Fibroblast of lung (primary cell): ENCODE measurements around the gene GPSM1. TPM values are rescaled to one million over a fixed set of nuclear protein-coding genes. Genes with fewer than 3 reads are reported as not detected.

ENCODE experiments used
- DNase-seq, 2 donors: peaks; one replicate each; pipeline versions ENCODE4 v3.0.0 to v3.0.0-alpha.2; 2010; ENCODE audit warnings: low read depth in 2 of 2
- H2AFZ ChIP-seq: 2 replicates; pipeline ENCODE4 v1.5.1; 2012; ENCODE audit warnings: low read length, control low read depth, inconsistent platforms
- H3K27ac ChIP-seq: 2 replicates; pipeline ENCODE4 v1.5.1; 2011; ENCODE audit warnings: low read length, control low read depth; ENCODE audit not compliant: insufficient read depth
- H3K27me3 ChIP-seq: 2 replicates; pipeline ENCODE4 v1.5.1; 2011; ENCODE audit warnings: mild to moderate bottlenecking, low read length; ENCODE audit not compliant: control insufficient read depth, insufficient read depth
- H3K36me3 ChIP-seq: 2 replicates; pipeline ENCODE4 v1.5.1; 2011; ENCODE audit warnings: low read length; ENCODE audit not compliant: control insufficient read depth, insufficient read depth
- H3K4me1 ChIP-seq: 2 replicates; pipeline ENCODE4 v1.5.1; 2011; ENCODE audit warnings: low read length; ENCODE audit not compliant: control insufficient read depth, insufficient read depth; ENCODE audit errors: extremely low read depth
- H3K4me2 ChIP-seq: 2 replicates; pipeline ENCODE4 v1.5.1; 2011; ENCODE audit warnings: low read length, control low read depth; ENCODE audit not compliant: insufficient read depth; ENCODE audit errors: extremely low read depth
- H3K4me3 ChIP-seq, 4 experiments: fragments of 200-600 bp in 1 of 4; sonication (generic) in 1 of 4; replicated peaks in 1 of 4; 2 replicates each; pipeline ENCODE4 v1.5.1; 2011 to 2016; ENCODE audit warnings: low read length in 4 of 4, low read depth in 3 of 4, mild to moderate bottlenecking in 3 of 4, control low read depth in 2 of 4, inconsistent platforms in 1 of 4, mixed read lengths in 1 of 4; ENCODE audit not compliant: insufficient read depth in 1 of 4; ENCODE audit errors: control extremely low read depth in 1 of 4
- H3K79me2 ChIP-seq: 2 replicates; pipeline ENCODE4 v1.5.1; 2012; ENCODE audit warnings: mild to moderate bottlenecking, low read length, inconsistent platforms; ENCODE audit not compliant: control insufficient read depth, insufficient read depth
- H3K9ac ChIP-seq: 2 replicates; pipeline ENCODE4 v1.5.1; 2011; ENCODE audit warnings: mild to moderate bottlenecking, low read length, control low read depth; ENCODE audit not compliant: insufficient read depth
- H3K9me3 ChIP-seq: 2 replicates; pipeline ENCODE4 v1.5.1; 2012; ENCODE audit warnings: low read depth, low read length; ENCODE audit not compliant: control insufficient read depth, insufficient read depth
- H4K20me1 ChIP-seq: 2 replicates; pipeline ENCODE4 v1.5.1; 2011; ENCODE audit warnings: low read length; ENCODE audit not compliant: control insufficient read depth, insufficient read depth; ENCODE audit errors: extremely low read depth
- EZH2 ChIP-seq: IDR thresholded peaks from 2 replicates; pipeline ENCODE4 v1.5.1; 2012; ENCODE audit warnings: low read length, control low read depth, mild to moderate bottlenecking; ENCODE audit errors: missing control alignments
- polyA plus RNA-seq, 2 donors: library from polyadenylated mRNA; depleted of rRNA in 1 of 2; stranded (reverse) in 1 of 2; unstranded in 1 of 2; fragments of >200 nt; gene quantifications; 2 replicates each; pipeline ENCODE4 v1.2.1, GENCODE V29; 2011 to 2012; ENCODE audit warnings: missing spikeins in 1 of 2
- total RNA-seq: library from RNA; depleted of rRNA; stranded (reverse); fragments of >200 nt; gene quantifications from 2 replicates; pipeline ENCODE4 v1.2.1, GENCODE V29; 2014
- TF ChIP-seq, protein P1 (sequence below), 2 donors: IDR thresholded peaks in 1 of 2; conservative IDR thresholded peaks in 1 of 2; 1 replicate in 1 of 2; 2 replicates in 1 of 2; pipeline ENCODE4 v1.5.1; 2011 to 2012; ENCODE audit warnings: low read length in 2 of 2, control low read depth in 1 of 2, inconsistent platforms in 1 of 2, low read depth in 1 of 2, mild to moderate bottlenecking in 1 of 2

GPSM1 gene
- total and polyA plus RNA-seq, 2 donors (not counting 1 experiment from before 2014, with no cell fraction given), result 15.8 to 60.3 TPM

DNA sequence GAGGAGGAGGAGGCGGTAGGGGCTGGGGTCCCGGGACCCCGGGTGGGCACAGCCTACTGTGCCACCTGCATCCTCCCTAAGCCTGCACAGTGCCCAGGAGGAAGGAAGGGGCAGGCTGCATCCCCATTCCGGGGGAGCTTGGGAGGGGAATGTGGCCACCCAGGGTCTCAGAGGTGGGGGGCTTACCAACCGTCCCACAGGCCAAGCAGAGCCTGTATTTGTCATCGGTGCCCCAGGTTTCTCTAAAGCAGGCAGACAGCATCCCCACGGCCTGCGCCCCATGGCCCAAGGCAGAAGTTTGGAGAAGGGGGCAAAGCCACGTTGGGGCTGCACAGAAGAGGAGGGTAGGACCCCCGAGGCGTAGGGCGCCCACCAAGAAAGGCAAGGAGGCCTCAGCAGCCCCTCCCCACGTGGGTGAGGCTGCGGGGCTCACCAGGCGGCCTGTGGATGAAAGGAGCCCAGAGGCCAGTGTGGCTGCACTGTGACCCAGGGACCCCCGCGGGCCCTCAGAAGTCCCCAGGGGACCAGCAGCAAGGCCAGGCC is 507 bp upstream of the GPSM1 start:
- H3K4me3 ChIP-seq, result peak overlapping the region in 2 of 4 experiments; percentile 21 to 38
- TF ChIP-seq EZH2, result no peak
- TF ChIP-seq, protein P1, sequence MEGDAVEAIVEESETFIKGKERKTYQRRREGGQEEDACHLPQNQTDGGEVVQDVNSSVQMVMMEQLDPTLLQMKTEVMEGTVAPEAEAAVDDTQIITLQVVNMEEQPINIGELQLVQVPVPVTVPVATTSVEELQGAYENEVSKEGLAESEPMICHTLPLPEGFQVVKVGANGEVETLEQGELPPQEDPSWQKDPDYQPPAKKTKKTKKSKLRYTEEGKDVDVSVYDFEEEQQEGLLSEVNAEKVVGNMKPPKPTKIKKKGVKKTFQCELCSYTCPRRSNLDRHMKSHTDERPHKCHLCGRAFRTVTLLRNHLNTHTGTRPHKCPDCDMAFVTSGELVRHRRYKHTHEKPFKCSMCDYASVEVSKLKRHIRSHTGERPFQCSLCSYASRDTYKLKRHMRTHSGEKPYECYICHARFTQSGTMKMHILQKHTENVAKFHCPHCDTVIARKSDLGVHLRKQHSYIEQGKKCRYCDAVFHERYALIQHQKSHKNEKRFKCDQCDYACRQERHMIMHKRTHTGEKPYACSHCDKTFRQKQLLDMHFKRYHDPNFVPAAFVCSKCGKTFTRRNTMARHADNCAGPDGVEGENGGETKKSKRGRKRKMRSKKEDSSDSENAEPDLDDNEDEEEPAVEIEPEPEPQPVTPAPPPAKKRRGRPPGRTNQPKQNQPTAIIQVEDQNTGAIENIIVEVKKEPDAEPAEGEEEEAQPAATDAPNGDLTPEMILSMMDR (conservative IDR thresholded peaks at IDR 0.05 in 1 of 2, IDR thresholded peaks at IDR 0.05 in 1 of 2; ENCODE audit: low read depth in 1 of 2, low read length in 2 of 2), result no peak
- peak overlapping the region; percentile 44 for H3K4me2 ChIP-seq
- no peak overlapping the region for H2AFZ ChIP-seq
- peak overlapping the region; percentile 80 for H3K27ac ChIP-seq
- no peaks in the 10 kb centered on the region for H3K9me3 ChIP-seq
- peak overlapping the region; percentile 61 for H3K9ac ChIP-seq
- no peaks in the 10 kb centered on the region for H3K27me3 ChIP-seq
- H3K36me3 ChIP-seq, result peaks cover 2% of the 10 kb centered on the region
- peak in 1 of 2 donors; percentile 52 for DNase-seq
- peaks cover 40% of the 10 kb centered on the region for H3K79me2 ChIP-seq
- H4K20me1 ChIP-seq, result no peaks in the 10 kb centered on the region
- peaks cover 27% of the 10 kb centered on the region for H3K4me1 ChIP-seq

DNA sequence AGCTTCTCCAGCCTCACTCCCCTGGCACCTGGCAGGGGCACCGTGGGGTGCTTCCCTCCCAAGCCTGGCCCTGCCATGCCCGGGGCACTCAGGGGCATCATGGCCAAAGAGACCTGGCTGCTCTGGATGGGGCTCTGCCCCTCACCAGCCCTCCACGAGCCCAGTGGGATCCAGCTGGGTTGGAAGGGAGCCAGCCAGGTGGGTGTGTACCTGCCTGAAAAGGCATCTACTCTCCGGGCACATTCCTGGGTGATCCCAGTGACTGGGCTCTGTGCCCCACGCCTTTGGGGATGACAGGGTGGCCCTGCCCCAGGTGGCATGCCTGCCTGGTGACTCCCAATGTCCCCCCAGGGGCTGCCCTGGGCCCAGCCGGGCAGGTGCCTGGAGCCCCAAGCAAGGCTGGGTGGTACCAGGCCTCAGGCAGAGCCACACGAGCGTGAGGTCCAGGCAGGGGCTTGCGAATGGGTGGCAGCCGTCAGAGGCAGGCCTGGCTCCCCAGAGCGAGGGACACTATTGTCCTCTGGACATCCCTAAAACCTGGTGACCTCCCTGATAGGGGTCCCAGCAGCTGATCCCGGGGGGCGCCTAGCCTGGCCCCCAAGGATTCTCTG is 777 bp downstream of the GPSM1 start:
- no peak overlapping the region for H2AFZ ChIP-seq
- no peaks in the 10 kb centered on the region for H4K20me1 ChIP-seq
- H3K27me3 ChIP-seq, result no peaks in the 10 kb centered on the region
- TF ChIP-seq, protein P1 (conservative IDR thresholded peaks at IDR 0.05 in 1 of 2, IDR thresholded peaks at IDR 0.05 in 1 of 2; ENCODE audit: low read depth in 1 of 2, low read length in 2 of 2), result no peak
- no peak for TF ChIP-seq EZH2
- H3K9me3 ChIP-seq, result no peaks in the 10 kb centered on the region
- H3K36me3 ChIP-seq, result peaks cover 8% of the 10 kb centered on the region
- H3K9ac ChIP-seq, result peak overlapping the region; percentile 88
- peak overlapping the region; percentile 87 for H3K27ac ChIP-seq
- H3K4me2 ChIP-seq, result peak overlapping the region; percentile 93
- H3K4me3 ChIP-seq, result peak overlapping the region; percentile 78 to 95 (median 86)
- peaks cover 53% of the 10 kb centered on the region for H3K79me2 ChIP-seq
- H3K4me1 ChIP-seq, result peaks cover 27% of the 10 kb centered on the region
- no peak for DNase-seq

DNA sequence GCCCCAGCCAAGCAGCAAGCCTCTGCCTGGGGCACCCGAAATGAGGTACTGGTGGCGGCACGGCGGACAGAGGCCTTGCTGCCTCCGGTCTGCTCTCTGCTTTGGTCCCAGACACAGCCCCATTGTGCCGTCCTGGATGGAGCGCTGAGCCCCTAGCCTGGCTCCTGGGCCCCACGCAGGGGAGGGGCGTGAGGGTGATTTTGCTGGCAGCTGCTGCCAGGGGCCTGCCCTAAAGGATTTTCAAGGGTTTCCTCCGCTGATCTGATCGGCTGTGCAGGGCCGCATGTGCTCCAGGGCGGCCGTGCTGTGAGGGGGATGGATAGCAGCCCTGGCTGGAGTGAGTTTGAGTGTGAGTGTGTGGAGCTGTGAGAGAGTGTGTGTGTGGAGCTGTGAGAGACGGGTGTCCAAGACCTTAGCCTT is 1.3 kb downstream of the GPSM1 start:
- H3K27me3 ChIP-seq, result no peaks in the 10 kb centered on the region
- H3K9me3 ChIP-seq, result no peaks in the 10 kb centered on the region
- peak; percentile 55 to 73 for DNase-seq
- TF ChIP-seq, protein P1 (conservative IDR thresholded peaks at IDR 0.05 in 1 of 2, IDR thresholded peaks at IDR 0.05 in 1 of 2; ENCODE audit: low read depth in 1 of 2, low read length in 2 of 2), result no peak
- TF ChIP-seq EZH2, result no peak
- peak overlapping the region; percentile 87 for H3K27ac ChIP-seq
- peaks cover 27% of the 10 kb centered on the region for H3K4me1 ChIP-seq
- H3K4me3 ChIP-seq, result peak overlapping the region; percentile 78 to 95 (median 86)
- H2AFZ ChIP-seq, result no peak overlapping the region
- peak overlapping the region; percentile 88 for H3K9ac ChIP-seq
- H3K36me3 ChIP-seq, result peaks cover 8% of the 10 kb centered on the region
- no peaks in the 10 kb centered on the region for H4K20me1 ChIP-seq
- peak overlapping the region; percentile 93 for H3K4me2 ChIP-seq
- peaks cover 58% of the 10 kb centered on the region for H3K79me2 ChIP-seq
